Gastroesophageal sphincter (tissue), 3 donors: ENCODE measurements around the gene ELMO1.

ENCODE experiments used
- EP300 ChIP-seq: sonication (generic); formaldehyde crosslinking; IDR thresholded peaks from one replicate; pipeline ENCODE4 v1.6.1; 2017; ENCODE audit warnings: antibody characterized with exemption, mild to moderate bottlenecking
- TF ChIP-seq, protein P1 (sequence below), 4 experiments: fragments of 200-600 bp in 2 of 4; fragments of 450-650 bp in 2 of 4; sonication (generic) in 1 of 4; IDR thresholded peaks; one replicate each; pipeline ENCODE4 v1.5.1; 2017 to 2019; ENCODE audit warnings: antibody characterized with exemption in 4 of 4, mild to moderate bottlenecking in 2 of 4, moderate library complexity in 2 of 4

DNA sequence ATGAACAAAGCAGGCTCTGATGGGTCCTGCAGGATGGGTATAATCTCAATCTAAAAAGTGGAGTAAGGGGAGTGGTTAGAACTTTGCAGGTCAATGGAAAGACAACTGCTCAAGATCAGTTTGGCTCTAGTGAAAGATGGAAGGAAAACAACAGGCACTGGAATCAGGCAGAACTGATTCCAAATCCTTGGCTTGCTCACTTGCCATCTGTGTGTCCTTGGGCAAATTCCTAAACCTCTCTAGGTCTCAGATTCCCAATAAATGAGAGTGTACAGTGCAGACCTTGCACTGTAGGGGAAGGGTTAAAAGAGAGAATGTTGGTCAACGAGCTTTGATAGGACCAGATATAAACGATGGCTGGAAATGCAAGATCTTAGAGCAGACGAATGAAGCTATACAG is 538.3 kb downstream of the ELMO1 start:
- TF ChIP-seq EP300: no peak
- TF ChIP-seq, protein P1, sequence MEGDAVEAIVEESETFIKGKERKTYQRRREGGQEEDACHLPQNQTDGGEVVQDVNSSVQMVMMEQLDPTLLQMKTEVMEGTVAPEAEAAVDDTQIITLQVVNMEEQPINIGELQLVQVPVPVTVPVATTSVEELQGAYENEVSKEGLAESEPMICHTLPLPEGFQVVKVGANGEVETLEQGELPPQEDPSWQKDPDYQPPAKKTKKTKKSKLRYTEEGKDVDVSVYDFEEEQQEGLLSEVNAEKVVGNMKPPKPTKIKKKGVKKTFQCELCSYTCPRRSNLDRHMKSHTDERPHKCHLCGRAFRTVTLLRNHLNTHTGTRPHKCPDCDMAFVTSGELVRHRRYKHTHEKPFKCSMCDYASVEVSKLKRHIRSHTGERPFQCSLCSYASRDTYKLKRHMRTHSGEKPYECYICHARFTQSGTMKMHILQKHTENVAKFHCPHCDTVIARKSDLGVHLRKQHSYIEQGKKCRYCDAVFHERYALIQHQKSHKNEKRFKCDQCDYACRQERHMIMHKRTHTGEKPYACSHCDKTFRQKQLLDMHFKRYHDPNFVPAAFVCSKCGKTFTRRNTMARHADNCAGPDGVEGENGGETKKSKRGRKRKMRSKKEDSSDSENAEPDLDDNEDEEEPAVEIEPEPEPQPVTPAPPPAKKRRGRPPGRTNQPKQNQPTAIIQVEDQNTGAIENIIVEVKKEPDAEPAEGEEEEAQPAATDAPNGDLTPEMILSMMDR (IDR thresholded peaks at IDR 0.05): no peak
